Smooth muscle cell of the brain vasculature (primary cell): ENCODE data around the gene GOLGA6B.
"Not testable (repeated sequence)": the region's sequence is repeated elsewhere in the genome, so short reads cannot be mapped to it uniquely, and the experiment has no call there.

Experiments
- DNase-seq: peaks from one replicate; pipeline ENCODE4 v3.0.0-alpha.2; 2012; ENCODE audit warnings: low read depth, low spot score

GOLGA6B gene, protein sequence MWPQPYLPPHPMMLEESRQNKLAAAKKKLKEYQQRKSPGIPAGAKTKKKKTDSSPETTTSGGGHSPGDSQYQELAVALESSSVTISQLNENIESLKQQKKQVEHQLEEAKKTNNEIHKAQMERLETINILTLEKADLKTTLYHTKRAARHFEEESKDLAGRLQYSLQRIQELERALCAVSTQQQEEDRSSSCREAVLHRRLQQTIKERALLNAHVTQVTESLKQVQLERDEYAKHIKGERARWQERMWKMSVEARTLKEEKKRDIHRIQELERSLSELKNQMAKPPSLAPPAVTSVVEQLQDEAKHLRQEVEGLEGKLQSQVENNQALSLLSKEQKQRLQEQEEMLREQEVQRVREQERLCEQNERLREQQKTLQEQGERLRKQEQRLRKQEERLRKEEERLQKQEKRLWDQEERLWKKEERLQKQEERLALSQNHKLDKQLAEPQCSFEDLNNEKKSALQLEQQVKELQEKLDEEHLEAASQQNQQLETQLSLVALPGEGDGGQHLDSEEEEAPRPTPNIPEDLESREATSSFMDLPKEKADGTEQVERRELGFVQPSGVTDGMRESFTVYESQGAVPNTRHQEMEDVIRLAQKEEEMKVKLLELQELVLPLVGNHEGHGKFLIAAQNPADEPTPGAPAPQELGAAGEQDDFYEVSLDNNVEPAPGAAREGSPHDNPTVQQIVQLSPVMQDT

DNA sequence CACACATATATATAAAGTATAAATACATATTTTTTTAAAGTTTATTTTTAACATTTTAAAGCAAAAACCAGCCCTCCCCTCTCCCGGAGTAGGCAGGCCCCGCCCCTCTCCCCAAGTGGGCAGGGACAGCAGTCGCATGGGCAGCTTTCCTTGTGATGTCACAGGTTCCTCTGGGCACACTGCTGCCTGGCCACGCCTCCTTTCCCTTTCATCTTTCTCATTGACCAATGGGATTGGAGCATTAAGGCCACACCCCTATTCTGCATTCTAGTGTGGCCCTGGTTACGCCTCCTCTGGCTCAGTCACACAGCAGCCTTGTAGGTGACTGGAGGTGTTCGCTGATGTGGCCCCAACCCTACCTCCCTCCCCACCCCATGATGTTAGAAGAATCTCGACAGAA lies at the start of gene GOLGA6B:
Gene GOLGA6B (plus strand): TSS at position 301 of the 400 bp plus-strand sequence. CDS start 41 bp downstream, at position 342.
- not testable (repeated sequence) for DNase-seq

DNA sequence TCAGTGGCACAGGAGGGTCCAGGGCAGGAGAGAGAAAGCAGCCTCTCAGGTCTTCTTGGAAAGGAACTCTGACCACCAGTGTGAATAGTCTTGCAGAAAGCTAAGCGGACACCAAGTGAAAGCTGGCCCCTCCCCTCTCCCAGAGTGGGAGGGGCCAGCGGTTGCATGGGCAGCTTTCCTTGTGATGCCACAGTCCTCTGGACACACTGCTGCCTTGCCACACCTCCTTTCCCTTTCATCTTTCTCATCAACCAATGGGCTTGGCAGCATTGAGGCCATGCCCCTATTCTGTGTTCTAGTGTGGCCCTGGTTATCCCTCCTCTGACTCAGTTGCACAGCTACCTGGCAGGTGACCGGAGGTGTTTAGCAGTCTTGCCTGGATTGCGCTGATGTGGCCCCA lies 49.7 kb upstream of the GOLGA6B start:
- DNase-seq, result no peak

DNA sequence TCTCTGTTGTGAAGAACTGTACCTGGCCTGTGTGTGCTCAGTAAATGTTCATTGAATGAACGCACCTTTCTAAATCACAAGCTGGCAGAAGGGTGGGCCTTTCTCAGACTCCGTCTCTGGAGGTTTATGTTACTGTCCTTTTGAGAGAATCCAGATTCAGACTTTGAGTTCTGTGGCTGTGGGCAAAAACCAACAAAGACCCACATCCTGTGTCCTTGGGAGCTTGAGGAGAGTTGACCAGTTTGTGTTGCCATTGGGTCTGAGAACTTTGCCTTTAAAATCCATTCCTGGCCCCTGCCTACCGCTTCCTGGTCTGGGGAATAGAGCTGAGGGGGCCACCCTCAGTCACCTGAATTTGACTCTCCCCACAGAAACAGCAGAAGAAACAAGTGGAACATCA lies 46.4 kb upstream of the GOLGA6B start:
- not testable (repeated sequence) for DNase-seq

DNA sequence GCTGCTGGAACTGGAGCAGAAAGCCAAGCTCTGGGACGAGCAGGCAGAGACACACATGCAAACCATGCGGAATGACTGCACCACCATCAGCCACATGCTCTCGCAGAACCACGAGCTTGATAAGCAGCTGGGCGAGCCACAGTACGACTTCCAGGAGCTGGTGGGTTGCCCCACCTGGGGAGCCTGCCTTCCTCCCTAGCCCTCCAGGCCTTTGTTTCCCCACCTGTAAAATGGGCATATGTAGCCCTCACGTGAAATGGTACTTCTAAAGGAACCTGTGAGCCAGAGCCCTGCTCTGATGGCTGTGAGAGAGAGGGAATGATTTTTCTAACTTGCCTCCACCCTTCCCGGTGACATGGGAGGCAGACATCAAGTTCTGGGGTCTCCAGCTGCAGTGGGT lies 44.6 kb upstream of the GOLGA6B start:
- no peak for DNase-seq

DNA sequence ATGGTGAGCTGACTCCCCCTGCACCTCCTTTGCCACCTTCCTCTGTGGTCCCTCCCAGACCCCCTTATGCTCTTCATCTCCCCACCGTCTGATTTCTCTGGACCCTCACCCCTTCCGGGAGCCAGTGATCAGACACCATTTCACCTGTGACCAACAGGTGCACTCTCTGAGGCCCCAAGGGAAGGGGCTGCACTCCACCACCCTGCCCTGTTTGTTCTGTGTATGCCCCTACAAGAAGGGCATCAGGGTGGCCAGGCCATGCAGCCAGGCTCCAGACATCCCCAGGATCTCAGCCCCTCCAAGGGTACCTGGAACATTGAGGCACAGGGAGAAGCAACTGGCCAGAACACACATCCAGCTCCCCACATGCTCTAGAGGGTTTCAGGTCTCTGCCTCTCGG lies 42.2 kb upstream of the GOLGA6B start:
- not testable (repeated sequence) for DNase-seq

DNA sequence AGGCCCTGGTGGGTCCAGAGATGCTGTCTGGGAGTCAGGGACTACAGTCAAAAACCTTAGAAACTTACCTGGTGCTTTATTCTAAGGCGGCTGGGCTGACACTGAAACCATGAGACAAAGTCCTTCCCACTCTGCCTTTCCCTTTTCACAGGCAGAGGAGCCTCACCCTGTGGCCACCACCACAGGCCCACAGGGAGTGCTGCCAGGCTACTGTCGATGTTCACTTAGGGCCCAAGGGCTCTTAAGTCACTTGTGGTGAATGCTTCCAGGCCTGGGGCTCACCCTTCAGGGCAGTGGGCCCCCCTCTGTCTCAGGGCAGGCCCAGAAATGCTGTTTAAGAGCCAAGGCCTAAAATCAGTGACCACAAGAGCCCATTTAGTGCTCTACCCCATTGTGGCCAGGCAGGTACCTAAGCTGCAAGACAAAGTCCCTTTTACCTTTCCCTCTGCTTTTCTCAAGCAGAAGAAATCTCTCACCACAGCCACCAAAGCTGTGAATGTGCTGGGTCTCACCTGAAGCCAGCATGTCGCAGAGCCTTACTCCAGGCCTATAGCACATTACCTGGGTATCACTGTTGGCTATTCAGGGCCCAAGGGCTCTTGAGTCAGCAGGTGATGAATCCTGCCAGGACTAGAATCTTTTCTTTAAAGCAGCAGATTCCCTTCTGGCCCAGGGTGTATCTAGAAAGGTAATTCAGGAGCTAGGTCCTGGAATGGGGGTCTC lies 39.5 kb upstream of the GOLGA6B start:
- no peak for DNase-seq

DNA sequence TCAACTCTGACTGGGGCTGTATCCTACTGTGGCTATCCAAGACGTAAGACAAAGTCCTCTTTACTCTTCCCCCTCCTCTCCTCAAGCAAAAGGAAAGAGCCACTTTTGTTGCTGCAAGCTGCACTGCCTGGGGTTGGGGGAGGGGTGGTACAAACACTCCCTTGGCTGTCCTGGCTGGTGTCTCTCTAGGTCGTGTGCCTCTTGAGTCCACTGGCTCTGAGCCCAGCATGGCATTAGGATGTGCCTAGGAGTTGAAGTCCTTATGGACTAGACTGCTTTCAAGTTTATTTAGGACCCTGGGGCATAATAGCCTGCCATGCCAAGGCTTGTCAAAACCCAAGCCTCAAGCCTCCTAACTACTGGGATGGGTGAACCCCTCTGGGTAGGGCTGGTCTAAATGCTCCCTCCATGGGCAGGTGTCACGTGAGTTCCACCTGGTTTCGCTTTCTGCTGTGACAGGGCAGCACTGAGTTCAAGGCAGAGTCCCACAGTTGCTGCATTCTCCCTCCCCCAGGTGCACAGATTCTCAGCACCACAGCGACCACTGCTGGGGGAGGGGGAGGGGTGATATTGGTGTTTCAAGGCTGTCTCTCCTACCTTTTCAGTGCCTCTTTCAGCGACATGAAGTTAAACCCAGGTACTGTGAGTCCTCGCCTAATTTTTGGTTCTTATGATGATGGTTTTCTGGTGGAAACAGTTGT lies 38.8 kb upstream of the GOLGA6B start:
- not testable (repeated sequence) for DNase-seq

DNA sequence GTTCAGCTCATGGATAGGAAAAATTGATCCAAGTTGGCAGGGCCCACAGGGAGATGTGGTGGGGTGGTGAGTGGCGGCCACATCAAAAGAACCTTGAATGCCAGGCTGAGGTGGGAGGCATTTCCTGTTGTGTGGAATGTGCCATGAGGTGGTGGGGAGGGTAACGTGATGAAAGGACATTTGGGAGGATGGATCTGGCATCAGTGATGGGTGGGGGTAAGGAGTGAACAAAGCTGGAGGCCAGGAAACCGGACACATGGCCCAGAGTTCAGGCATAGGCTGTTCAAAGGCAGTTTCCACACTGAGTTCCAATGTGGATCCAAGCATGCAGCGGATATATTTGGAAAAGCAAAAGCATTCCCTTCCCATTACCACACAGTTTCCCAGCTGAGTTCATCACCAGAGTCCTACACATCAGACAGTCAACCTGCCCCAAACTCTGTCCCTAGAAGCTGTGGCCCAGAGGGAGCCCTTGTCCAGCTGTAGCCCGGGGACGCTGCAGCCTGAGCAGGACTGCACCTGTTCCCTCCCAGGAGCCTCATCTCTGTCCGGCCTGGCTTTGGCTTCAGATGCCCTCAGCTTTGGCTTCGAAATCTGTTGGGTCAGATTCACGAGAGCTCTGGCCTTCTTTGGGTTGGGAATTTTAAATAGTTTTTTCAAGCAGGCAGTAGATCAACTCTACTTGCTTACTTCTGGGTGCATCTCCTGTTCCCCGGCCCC lies 37.8 kb upstream of the GOLGA6B start:
- DNase-seq, result no peak

DNA sequence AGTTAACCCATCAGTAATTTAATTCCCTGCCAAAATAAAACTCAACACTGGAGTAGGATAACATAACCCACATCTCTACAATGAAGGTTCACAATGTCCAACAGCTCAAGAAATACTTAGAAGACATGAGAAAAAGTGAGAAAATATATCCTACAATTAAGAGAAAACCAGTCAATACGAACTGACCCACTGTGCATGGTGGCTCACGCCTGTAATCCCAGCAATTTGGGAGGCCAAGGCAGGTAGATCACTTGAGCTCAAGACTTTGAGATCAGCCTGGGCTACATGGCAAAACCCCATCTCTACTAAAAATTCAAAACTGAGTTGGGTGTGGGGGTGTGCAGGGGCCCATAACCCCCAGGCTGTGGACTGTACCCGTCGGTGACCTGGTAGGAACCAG lies 30.6 kb upstream of the GOLGA6B start:
- not testable (repeated sequence) for DNase-seq

DNA sequence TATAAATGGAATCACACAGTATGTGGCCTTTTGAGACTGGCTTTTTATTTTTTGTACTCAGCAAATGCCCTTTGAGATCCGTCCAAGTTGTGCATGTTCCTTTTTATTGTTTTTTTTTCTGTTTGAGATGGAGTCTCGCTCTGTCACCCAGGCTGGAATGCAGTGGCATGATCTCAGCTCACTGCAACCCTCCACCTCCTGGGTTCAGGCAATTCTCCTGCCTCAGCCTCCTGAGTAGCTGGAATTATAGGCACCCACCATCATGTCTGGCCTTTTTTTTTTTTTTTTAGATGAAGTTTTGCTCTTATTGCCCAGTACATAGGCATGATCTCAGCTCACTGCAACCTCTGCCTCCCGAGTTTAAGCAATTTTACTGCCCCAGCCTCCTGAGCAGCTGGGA lies 28.3 kb upstream of the GOLGA6B start:
- DNase-seq, result peak; percentile 49

DNA sequence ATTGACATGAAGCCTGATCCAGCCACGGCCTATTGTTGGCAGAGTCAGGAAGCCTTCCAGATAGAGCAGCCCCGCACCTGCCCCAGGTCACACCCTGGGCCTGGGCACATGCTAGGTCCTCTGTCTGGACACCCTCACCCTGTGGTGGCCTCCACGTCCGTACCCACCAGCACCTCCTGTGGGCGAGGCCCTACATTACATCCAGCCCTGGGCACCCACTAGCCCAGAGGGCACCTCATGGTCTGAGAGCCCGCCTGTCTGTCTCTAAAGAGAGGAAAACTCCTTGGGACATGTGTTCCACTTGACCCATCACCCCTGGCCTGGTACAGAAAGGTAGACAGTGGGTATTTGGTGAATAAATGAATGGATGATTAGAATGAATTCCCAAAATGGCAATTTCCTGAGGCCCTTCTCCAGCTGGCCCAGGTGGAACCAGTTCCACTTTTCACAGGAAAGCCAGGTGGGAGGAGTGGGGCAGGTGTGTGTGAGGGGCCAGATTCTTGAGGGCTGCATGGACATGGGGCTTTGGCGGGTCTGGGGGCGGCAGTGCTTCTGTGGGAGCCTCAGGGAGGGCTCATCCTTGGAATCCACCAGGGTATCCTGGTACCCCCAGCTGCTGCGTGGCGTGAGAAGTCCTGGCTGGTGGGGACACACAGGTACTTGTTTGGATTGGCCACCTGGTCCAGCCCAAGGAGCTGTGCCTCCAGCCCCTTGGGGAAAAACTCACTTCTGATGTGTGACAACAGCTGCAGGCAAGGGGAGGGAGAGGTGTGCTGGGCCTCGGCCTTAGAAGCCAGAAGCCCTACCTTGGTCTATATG lies 26.0 kb upstream of the GOLGA6B start:
- DNase-seq, result not testable (repeated sequence)

DNA sequence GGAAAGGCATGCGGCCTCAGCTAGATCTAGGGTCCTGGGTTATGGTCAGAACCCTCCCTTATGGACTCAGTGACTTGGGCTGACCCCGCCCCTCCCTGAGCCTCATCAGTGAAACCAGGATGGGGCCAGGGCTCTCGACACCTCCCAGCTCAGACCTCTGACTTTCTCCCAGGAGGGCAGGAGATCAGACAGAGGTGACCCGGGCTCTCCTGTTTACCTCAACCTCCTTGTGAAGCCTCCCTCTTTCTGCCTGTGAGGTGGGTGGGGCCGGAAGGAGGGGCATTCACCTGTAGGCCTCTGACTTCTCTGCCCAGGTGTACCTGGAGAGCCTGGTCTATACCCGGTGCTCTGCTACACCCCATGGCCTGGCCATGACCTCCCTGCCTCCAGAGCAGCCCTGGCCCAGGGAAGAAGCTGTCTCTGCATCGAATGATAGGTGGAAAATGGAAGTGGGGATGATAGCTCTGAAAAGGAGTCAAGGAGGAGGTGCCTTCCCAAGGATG lies 25.4 kb upstream of the GOLGA6B start:
- DNase-seq, result not testable (repeated sequence)

DNA sequence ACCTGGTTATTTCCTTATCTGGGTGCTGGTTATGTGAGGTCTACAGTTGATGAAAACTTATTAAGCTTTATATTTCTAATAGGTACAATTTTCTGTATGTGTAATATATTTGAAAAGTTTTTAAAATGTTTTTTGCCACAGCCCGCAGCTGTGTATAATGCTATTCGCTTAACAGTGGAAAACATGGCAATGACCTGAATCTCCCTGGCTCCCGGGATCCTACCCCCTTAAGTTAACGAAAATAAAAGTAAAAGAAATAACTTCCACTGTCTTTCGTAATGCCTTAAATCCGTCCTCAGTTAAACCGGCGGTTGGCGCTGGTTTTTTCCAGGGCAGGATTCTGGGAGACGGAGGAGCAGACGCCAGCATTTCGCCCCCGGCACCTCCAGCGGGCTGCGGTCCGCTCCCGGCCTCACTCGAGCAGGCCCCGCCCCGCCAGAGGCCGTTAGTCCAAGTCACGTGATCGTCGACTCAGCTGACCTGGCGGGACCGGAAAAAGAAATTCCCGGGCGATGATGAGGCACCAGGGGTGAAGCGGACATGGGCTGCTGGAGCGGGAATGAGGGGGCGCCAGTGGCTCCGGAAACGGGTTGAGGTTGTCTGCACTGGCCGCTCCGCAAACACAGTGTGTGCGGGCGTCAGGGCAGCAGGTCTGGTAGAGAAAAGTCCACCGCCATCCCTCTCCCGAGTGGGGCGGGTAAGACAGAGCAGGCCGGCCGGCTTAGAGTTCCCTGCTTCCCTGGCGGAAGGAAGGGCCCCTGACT lies 17.8 kb upstream of the GOLGA6B start:
- DNase-seq, result peak; percentile 31

DNA sequence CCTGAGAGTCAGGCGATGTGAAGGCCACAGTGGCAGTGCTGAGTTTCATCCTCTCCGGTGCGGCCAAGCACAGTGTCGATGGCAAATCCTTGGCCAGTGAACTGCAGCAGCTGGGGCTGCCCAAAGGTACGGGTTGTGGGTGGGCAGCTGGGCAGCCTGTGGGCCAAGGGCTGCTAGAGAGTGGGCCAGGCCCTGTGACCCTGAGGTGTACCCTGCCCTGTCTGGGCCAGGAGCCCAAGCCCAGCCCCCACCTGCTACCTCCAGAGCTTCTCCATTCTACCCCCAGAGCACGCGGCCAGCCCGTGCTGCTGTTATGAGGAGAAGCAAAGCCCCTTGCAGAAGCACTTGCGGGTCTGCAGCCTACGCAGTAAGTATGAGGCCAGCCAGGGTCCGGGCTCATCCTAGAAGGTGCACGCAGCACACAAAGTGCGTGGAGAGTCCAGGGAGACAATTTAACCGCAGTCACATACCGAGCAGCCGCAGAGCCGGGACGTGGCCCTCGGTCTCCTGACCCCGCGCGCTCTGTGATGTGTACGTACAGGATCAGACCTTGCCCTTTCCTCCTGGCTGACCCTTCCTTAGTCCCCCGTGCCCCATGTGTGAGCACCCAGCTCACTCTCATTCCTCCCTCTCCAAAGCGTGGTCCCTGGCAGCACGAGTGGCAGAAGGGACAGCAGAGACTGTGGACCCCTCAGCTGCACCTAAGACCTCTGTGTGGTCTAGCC lies 14.6 kb upstream of the GOLGA6B start:
- not testable (repeated sequence) for DNase-seq

DNA sequence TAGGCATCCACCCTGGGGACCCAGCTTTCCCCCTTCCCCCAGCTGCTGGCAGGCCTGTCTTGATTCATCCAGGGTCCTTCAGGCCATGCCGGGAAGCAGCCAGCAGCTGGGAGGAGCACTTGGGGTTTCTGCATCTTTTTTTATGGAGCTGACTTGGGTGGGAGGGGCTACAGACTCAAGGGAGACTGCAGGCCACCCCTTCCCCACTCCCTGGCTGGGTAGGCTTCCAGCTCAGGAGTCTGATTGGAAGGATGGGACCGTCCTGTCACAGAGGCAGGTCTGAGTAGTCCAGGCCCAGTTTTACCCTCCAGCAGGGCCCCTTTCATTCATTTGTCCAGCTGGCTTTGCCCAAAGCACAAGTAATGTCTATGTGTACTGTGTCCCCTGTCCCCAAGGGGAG lies 12.2 kb upstream of the GOLGA6B start:
- DNase-seq, result not testable (repeated sequence)

DNA sequence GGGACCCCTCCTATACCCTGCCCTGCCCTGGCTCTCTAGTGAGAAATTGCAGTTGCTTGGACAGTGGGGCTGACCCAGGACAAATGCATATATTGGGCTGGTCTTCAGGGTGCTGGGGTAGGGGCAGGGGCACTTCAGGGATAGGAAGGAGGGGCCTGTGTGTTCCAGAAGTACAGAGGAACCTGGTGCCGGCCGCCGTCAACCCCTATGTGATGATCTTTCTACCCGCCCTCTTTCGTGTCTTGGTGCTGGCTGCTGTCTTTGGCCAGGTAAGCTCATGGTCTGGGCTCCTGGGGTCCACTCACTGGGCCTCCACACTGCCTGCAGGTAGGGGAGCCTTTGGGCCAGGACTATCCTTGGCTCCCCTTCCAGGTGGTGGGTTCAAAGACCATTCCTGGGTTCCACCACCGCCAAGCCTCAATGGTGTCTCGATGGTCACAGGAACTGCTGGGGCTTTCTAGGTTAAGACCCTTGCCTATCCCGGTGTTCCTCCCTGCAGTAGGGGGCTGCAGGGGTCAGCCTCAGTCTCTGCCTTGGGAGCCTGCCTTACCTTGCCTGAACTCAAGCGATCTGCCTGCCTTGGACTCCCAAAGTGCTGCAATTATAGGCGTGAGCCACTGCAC lies 5.8 kb upstream of the GOLGA6B start:
- DNase-seq, result not testable (repeated sequence)

DNA sequence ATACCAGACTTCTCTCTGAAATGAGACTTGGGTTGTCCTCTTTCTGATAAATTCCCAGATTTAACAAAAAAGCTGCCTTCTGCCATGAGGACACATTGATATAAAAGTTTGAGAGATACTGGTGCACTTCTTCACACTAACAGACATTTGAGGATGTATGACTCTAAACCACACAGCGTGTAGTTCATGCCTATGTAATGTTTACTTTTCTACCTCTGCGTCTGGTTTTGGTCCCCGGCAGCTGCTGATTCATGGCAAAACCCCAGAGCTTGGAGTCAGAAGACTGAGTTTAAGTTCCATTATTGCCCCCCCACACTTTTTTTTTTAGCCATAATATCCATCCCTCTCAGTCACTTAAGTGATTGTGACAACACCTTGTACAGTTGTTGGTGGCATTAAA lies 1.5 kb downstream of the GOLGA6B start:
- DNase-seq, result not testable (repeated sequence)

DNA sequence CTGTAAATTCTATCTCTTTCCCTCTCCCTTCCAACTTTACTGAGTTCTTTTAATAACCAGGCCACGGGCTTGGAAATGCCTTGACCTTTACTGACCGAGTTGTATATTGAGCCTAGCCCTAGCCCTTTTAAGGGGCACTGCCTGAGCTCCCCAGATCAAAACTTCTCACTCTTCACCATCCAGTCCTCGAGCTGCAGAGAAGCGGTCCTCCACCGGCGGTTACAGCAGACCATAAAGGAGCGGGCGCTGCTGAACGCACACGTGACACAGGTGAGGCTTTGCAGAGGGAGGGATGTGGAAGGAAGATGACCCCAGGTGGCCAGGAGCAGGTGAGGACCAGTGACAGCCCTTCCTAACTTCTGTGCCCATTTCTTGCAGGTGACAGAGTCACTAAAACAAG lies 6.6 kb downstream of the GOLGA6B start:
- not testable (repeated sequence) for DNase-seq
